Hepatocyte (in vitro differentiated cells): Measurements from ENCODE around the gene LAMA3. TPM values are rescaled to one million over a fixed set of nuclear protein-coding genes. Genes with fewer than 3 reads are reported as not detected.

Experiments
- DNase-seq: peaks from one replicate; pipeline ENCODE4 v3.0.0-alpha.2; 2016; ENCODE audit warnings: low spot score
- H2AFZ ChIP-seq: fragments of 200-600 bp; sonication (generic); 2 replicates; pipeline ENCODE4 v1.6.0; 2016; ENCODE audit warnings: antibody characterized with exemption, mild to moderate bottlenecking
- H3K27ac ChIP-seq: fragments of 200-600 bp; sonication (generic); 2 replicates; pipeline ENCODE4 v1.5.1; 2016; ENCODE audit warnings: mild to moderate bottlenecking
- H3K27me3 ChIP-seq: fragments of 200-600 bp; sonication (generic); 2 replicates; pipeline ENCODE4 v1.6.1; 2016
- H3K36me3 ChIP-seq: fragments of 200-600 bp; sonication (generic); replicated peaks from 2 replicates; pipeline ENCODE4 v1.5.1; 2016; ENCODE audit warnings: low read depth; ENCODE audit not compliant: insufficient read depth
- H3K4me1 ChIP-seq: fragments of 200-600 bp; sonication (generic); 2 replicates; pipeline ENCODE4 v1.5.1; 2016; ENCODE audit warnings: mild to moderate bottlenecking, moderate library complexity; ENCODE audit not compliant: insufficient read depth
- H3K4me2 ChIP-seq: fragments of 200-600 bp; sonication (generic); 2 replicates; pipeline ENCODE4 v1.6.0; 2016
- H3K4me3 ChIP-seq: fragments of 200-600 bp; sonication (generic); 2 replicates; pipeline ENCODE4 v1.5.1; 2016; ENCODE audit warnings: mild to moderate bottlenecking
- H3K79me2 ChIP-seq: fragments of 200-600 bp; sonication (generic); 2 replicates; pipeline ENCODE4 v1.6.0; 2017; ENCODE audit warnings: mild to moderate bottlenecking
- H3K9me2 ChIP-seq: fragments of 200-600 bp; sonication (generic); replicated peaks from 2 replicates; pipeline ENCODE4 v1.6.0; 2017; ENCODE audit warnings: mild to moderate bottlenecking; ENCODE audit not compliant: insufficient read depth
- H3K9me3 ChIP-seq: fragments of 200-600 bp; sonication (generic); 2 replicates; pipeline ENCODE4 v1.5.1; 2016; ENCODE audit warnings: low read depth, mild to moderate bottlenecking
- H4K20me1 ChIP-seq: fragments of 200-600 bp; sonication (generic); 2 replicates; pipeline ENCODE4 v1.6.0; 2016; ENCODE audit warnings: mild to moderate bottlenecking; ENCODE audit not compliant: insufficient read depth, poor library complexity, severe bottlenecking
- CTCF ChIP-seq: fragments of 200-600 bp; sonication (generic); IDR thresholded peaks from 2 replicates; pipeline ENCODE4 v1.5.1; 2016; ENCODE audit warnings: antibody characterized with exemption, mild to moderate bottlenecking; ENCODE audit not compliant: poor library complexity
- EZH2 ChIP-seq: fragments of 200-600 bp; sonication (generic); IDR thresholded peaks from 2 replicates; pipeline ENCODE4 v1.6.1; 2016; ENCODE audit warnings: antibody characterized with exemption, mild to moderate bottlenecking, borderline replicate concordance
- EZH2phosphoT487 ChIP-seq: fragments of 200-600 bp; sonication (generic); IDR thresholded peaks from one replicate; pipeline ENCODE4 v1.6.1; 2018; ENCODE audit warnings: antibody characterized with exemption, mild to moderate bottlenecking, low read depth, moderate library complexity; ENCODE audit not compliant: unreplicated experiment, severe bottlenecking
- WGBS: methylation state at CpG from one replicate; pipeline ENCODE4 v1.1.6; 2016; ENCODE audit warnings: low lambda C conversion rate; ENCODE audit errors: missing lambda C conversion rate; 5-methylcytosine and 5-hydroxymethylcytosine counted together
- polyA plus RNA-seq: library from polyadenylated mRNA; unstranded; fragments of >200 nt; fragmentation: Nextera tagmentation; extraction: Ambion mirVana; gene quantifications from 2 replicates; pipeline ENCODE4 v1.2.1, GENCODE V29; 2016
- total RNA-seq: library from RNA; depleted of rRNA; stranded (reverse); fragments of >200 nt; gene quantifications from 2 replicates; pipeline ENCODE4 v1.2.3, GENCODE V29; 2014

Gene LAMA3
- total and polyA plus RNA-seq, 2 experiments from 2014 or later, result 29.9 to 52.1 TPM

GRCh38 chr18:23968638-23969604 is 279.7 kb downstream of the LAMA3 start:
- Histone ChIP-seq H3K4me2 (no peak overlapping the region), H3K27me3 (no peaks in the 10 kb centered on the region), H4K20me1 (no peaks in the 10 kb centered on the region), H3K9me2 (no peaks in the 10 kb centered on the region), H3K4me1 (no peaks in the 10 kb centered on the region), H3K9me3 (no peaks in the 10 kb centered on the region), H2AFZ (no peak overlapping the region), H3K36me3 (no peaks in the 10 kb centered on the region), H3K79me2 (no peaks in the 10 kb centered on the region), H3K27ac (no peak overlapping the region), H3K4me3 (no peak overlapping the region)
- no peak for DNase-seq
- TF ChIP-seq EZH2phosphoT487 (no peak), EZH2 (no peak), CTCF (no peak)
- 93% methylated on average over 4 of the region's 4 CpGs for WGBS

GRCh38 chr18:23969664-23970063 is 280.4 kb downstream of the LAMA3 start:
- no peak overlapping the region for H3K27ac ChIP-seq
- 94% methylated on average over 6 of the region's 6 CpGs for WGBS
- DNase-seq, result no peak
- H3K36me3 ChIP-seq, result no peaks in the 10 kb centered on the region
- H3K27me3 ChIP-seq, result no peaks in the 10 kb centered on the region
- H3K79me2 ChIP-seq, result no peaks in the 10 kb centered on the region
- no peaks in the 10 kb centered on the region for H4K20me1 ChIP-seq
- H3K4me1 ChIP-seq, result no peaks in the 10 kb centered on the region
- H3K9me3 ChIP-seq, result no peaks in the 10 kb centered on the region
- H2AFZ ChIP-seq, result no peak overlapping the region
- no peak for TF ChIP-seq CTCF
- no peak for TF ChIP-seq EZH2
- TF ChIP-seq EZH2phosphoT487, result no peak
- H3K9me2 ChIP-seq, result no peaks in the 10 kb centered on the region
- no peak overlapping the region for H3K4me2 ChIP-seq
- H3K4me3 ChIP-seq, result no peak overlapping the region

GRCh38 chr18:23970161-23971096 is 281.2 kb downstream of the LAMA3 start:
- Histone ChIP-seq H3K27me3 (no peaks in the 10 kb centered on the region), H3K9me3 (no peaks in the 10 kb centered on the region), H3K4me3 (no peak overlapping the region), H3K4me2 (no peak overlapping the region), H3K27ac (no peak overlapping the region), H3K9me2 (no peaks in the 10 kb centered on the region), H3K36me3 (no peaks in the 10 kb centered on the region), H2AFZ (no peak overlapping the region), H3K79me2 (no peaks in the 10 kb centered on the region), H3K4me1 (no peaks in the 10 kb centered on the region), H4K20me1 (no peaks in the 10 kb centered on the region)
- WGBS, result 90% methylated on average over 7 of the region's 7 CpGs
- no peak for DNase-seq
- TF ChIP-seq EZH2 (no peak), EZH2phosphoT487 (no peak), CTCF (no peak)
